Measurements from ENCODE around the gene MLXIP.

GRCh38 chr12:122155705-122156104 is 77.1 kb downstream of the MLXIP start:
- TF ChIP-seq POLR2AphosphoS5 (IDR thresholded peaks at IDR 0.05; ENCODE audit: borderline replicate concordance, low read depth, low read length) (no peak), EZH2 (IDR thresholded peaks at IDR 0.05) (no peak), FOXP2 (optimal IDR thresholded peaks at IDR 0.05; ENCODE audit: control extremely low read depth, extremely low read length, insufficient read depth) (no peak)

All from SK-N-MC (cell line).